Activated T-helper 9 cell treated with anti-CD3 and anti-CD28 coated beads, Interleukin-2, amount 50 U/mL, for 16 hours (primary cell): ENCODE data around the gene KIF18A.
"Not testable (repeated sequence)": the region's sequence is repeated elsewhere in the genome, so short reads cannot be mapped to it uniquely, and the experiment has no call there.

Experiments
- DNase-seq: peaks from one replicate; pipeline ENCODE4 v3.0.0-alpha.2; 2020; ENCODE audit warnings: low read depth

KIF18A gene

DNA sequence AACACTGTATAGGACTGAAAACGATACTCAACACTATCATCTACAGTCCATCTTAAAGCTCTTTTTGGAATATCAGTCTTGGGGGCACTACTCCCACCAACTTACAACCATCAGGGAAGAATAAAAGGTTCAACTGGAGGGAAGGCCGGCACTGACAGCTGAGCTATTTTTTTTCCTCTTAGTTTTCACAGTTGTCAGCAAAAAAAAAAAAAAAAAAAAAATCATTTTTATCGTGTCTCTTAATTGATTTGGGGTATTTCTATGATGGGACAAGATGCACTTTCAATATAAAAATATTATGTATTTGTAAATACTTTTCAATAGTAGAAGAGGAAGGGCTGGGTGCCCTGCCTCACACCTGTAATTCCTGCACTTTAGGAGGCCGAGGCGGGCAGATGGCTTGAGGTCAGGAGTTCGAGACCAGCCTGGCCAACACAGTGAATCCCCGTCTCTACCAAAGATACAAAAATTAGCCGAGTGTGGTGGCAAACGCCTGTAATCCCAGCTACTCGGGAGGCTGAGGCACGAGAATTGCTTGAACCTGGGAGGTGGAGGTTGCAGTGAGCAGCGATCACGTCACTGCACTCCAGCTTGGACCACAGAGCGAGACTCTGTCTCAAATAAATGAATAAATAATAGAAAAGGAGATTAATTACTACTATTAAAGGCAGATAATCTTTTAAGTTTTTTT, 1.5 kb downstream of the KIF18A start:
- DNase-seq, result no peak

DNA sequence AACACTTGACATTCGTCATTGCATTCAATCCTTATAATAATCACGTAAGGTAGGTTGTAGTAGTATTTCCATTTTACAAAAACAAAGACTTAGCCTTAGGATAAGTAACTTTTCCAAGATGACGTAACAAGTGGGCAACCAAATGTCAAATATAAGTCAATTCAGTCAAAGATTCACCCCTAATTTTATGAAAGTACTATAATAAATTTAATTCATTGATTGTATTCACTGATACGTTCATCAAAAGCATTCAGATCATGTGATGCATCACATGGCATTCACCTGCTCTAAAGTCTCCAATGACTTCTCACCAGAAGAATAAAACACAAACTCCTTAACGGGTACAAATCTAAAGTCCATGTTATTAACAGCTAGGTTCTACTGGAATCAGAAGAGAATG, 2.1 kb downstream of the KIF18A start:
- no peak for DNase-seq

DNA sequence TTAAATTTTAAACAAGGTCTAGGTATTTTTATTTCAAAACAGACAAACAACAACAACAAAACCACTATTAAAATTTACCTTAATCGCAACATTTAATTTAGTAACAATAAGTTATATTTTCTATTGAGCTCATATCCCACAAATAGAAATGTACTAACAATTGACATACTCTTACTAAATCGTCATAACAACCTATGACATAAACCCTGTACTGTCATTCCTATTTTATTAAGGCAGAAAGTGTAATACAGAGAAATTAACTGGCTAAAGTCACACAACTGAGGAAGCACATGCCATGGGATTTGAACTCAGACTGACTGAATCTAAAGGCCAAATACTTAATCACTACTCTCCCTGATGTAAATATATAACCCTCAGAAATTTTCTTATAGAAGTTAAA, 3.0 kb downstream of the KIF18A start:
- DNase-seq, result no peak

DNA sequence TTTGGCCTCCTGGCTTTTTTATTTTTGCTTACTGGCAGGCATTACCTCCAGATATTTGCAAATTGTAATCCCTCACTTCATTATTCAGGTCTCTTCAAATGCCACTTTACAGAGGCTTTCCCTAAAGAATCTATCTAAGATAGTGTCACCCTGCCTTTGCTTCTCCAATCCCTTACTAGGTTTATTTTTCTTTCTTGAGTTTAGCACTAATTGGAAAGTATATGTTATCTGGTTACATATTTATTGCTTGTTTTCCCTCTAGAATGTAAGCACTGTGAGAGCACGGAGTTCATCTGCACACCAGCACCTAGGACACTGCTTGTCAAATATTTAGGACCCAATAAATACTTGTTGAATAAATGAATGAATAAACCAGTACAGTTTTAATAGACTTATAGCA, 3.5 kb downstream of the KIF18A start:
- DNase-seq, result no peak

DNA sequence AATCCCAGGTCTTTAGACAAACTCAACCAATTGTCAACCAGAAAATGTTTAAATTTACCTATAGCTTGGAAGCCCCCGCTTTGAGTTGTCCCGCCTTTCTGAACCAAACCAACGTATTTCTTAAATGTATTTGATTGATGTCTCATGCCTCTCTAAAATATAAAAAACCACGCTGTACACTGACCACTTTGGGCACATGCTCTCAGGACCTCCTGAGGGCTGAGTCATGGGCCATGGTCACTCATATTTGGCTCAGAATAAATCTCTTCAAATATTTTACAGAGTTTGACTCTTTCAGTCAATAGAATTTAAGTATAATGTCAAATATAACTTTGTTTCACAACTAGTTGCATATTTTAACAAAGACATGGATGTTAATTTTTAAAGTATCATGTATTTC, 5.7 kb downstream of the KIF18A start:
- not testable (repeated sequence) for DNase-seq

DNA sequence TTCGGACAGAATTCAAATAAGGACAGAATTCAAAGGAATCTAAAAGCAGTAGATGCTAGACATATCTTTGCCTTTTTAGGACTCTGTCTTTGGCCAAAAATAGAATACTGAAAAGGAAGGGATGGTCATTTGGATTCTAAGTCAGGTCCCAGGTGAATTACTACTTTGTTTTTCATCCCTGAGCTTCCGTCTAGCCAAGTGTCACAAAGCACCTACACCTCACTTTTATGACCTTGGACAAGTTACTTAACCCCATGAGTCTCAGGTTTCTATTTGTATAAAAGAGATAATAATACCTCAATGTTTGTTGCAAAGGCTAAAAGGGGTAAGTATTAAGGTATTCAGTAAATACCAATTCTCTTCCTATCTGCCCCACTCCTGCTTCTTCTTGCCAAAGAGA, 7.3 kb downstream of the KIF18A start:
- no peak for DNase-seq

DNA sequence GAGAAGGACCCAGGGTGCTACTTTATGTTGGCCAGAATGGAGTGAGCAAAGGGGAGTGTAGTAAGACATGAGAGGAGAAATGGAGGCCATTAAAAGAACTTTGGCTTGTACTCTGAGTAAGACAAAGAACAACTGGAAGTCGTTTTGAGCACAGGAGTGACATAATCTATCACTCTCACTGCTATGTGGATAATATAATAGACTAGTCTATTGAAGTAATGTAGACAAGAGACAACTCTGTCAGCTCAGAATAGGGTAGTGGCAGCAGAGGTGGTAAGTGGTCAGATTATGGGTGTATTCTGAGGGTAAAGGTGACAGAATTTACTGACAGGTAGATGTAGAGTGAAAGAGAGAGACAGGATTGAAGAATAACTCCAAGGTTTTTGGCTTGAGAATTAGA, 8.2 kb downstream of the KIF18A start:
- no peak for DNase-seq

DNA sequence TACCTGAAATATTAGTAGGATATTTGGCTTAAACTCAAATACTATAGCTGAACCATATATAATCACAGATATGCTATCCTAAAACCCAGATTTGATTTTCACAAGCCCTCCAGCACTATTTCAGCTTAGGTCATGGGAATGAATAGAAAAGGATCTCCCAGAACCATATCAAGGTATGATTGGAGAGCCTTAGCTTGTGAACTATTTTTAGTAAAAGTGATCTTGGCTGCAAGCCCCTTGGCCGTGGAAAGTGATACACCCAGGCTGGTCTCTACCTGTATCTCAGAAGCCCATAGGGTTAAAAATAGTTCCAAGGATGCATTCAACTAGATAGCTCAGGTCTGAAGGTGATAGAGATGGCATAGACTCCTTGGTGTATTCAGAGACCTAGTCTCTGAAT, 9.7 kb downstream of the KIF18A start:
- no peak for DNase-seq

DNA sequence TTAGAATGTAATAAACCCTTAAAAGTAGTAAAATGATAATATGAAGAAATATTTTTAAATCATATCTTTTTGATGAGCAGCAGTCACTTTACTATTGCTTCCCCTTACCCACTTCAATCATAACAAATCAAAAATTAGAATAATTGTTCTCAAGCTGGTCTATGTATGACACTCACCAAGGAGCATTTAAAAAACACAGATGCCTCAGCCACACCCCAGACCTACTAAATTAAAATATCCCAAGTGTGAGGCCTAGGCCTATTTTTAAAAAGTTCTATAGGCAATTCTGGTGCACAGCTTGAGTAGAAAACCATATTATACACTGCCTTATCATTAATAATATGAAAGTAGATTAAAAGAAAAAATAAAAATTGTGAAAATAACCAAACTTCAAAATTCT, 15.2 kb downstream of the KIF18A start:
- DNase-seq, result no peak

DNA sequence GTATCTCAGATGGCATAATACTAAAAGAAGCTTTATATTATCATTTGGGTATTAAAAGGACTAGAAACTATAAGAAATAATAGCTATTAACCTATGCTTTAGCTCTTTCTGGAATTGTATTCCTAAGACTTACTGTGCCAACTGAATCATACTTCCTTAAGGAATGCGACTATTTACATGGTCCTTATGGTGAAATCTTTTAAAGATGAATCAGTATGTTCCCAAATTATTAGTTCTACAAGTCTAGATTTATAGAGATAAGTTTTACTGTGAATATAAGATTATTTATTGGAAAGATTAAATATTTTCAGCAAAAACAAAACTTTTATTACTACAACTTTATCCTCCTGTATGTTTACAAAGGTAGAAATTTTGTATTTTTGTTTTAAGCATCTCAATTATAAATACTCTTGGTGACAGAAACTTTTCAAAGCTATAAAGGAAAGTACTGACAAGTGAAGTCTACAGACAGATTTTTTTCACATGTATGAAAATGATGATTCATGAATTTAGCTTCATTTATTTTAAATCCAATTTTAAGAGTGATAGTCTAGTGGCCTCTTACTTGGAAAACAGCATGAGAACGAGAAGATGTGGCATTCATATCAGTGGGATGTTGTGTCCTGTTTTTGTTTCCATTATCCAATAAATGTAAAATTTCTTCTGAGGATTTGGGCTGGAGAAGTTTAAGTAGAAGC, 17.8 kb downstream of the KIF18A start:
- DNase-seq, result no peak

DNA sequence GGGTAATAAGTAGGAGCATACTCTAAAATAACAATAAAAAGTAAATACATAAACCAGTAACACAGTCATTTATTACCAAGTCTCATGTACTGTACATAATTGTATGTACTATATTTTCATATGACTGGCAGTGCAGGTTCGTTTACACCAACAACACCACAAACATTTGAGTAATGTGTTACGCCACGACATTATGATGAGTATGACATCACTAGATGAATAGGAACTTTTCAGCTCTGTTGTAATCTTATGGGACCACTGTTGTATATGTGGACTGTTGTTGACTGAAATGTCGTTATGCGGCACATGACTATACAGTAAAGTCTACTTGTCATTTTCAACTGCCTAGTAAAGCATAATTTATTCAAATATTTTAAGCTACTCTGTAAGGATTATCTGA, 18.6 kb downstream of the KIF18A start:
- no peak for DNase-seq

DNA sequence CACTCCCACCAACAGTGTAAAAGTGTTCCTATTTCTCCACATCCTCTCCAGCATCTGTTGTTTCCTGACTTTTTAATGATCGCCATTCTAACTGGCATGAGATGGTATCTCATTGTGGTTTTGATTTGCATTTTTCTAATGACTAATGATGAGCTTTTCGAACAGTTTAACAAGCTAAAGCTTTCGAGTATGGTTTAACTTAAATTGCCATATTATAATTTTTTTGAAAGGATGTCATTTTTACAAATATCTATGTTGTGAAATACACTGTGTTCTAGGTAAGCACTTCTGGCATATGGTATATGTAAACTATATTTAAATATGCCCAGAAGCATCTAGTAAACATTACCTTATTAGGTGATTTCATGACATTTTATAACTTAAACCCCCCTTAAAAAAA, 20.3 kb downstream of the KIF18A start:
- not testable (repeated sequence) for DNase-seq

DNA sequence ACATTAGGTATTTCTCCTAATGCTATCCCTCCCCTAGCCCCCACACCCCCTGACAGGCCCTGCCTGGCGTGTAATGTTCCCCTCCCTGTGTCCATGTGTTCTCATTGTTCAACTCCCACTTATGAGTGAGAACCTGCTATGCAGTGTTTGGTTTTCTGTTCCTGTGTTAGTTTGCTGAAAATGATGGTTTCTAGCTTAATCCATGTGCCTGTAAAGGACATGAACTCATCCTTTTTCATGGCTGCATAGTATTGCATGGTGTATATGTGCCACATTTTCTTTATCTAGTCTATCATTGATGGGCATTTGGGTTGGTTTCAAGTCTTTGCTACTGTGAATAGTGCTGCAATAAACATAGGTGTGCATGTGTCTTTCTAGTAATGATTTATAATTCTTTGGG, 20.8 kb downstream of the KIF18A start:
- not testable (repeated sequence) for DNase-seq

DNA sequence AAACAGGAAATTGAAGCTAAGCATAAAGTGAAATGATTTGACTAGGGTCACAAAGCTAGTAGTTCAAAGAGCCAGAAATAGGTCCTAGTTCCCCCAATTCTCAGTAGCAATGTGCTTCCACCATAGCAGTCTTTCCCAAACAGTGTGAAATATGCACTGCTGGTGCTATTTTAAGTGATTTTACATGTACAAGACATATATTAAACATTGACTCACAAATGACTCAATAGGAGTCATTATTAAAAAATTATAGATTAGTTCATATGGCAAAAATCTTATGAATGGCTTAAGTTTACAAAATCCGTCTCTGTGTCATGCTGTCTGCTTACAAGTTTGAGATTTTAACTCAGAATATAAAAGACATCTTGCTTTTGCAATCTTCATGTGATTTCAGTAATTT, 21.4 kb downstream of the KIF18A start:
- no peak for DNase-seq

DNA sequence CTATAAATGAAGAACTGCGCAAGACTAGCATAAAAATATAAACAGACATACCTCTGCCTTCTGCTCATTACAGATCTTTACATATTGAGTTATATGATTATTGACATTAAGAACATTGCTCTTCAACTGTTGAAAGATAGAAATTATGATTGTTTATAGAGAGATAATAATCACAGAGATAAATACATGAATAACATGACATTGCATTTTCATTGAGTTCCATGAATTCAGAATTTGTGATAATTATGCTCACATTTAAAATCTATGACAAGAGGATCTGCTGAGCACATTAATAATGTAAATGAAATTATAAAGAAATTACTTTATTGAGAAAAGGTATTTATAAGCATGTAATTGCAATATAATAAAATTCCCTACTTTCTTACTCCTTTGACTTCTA, 24.8 kb downstream of the KIF18A start:
- DNase-seq, result no peak

DNA sequence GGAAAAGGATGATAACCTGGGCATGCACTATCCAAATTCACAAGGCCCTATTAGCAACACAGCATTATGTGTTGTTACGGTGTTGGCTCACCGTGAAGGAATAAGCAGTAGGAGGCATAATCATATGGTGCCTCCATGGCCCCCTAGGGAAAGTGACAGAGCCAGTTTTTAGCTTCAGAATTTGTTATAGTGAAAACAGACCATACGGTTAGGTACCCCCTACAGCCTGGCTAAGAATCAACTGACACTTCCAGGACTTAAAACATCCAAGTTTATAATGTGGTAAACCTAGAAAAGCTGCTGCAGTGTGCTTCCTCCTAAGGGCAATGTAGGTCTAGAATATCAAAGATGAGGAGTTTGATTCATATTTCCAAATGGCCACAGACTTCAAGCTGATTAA, 30.4 kb downstream of the KIF18A start:
- no peak for DNase-seq

DNA sequence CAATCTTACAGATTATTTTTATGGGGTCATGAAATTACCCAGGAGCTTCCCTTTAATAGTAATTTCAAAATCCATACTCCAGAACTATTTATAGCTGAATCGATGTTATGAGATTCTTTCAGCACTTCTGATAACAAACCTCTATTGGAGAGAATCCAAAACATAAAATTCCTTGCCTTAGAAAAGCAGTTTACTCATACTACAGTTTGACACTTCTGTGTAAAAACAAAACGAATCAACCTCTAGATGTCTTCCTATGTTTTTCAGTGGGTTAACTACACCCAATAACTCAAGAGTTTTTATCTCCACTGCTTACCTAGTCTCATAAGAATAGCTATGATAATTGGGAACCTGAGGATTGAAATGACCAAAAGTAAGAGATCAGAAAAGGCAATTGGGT, 35.6 kb downstream of the KIF18A start:
- no peak for DNase-seq

DNA sequence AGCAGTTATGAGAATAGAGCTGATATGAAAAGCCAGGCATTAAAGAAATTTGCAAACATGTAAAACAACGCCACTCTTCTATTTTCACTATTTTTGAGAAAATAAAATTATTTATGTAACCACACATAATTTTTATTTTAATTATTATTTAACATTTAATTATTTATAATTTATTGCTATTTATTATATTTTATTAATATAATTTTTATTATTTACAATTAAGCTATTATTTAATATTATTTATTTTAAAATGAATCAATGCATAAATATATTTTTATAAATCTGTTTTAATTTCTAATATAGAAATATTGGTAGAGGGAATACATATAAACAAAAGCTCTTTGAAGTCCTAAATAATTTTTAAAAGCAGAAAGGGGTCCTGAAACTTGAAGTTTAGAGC, 36.7 kb downstream of the KIF18A start:
- DNase-seq, result no peak

DNA sequence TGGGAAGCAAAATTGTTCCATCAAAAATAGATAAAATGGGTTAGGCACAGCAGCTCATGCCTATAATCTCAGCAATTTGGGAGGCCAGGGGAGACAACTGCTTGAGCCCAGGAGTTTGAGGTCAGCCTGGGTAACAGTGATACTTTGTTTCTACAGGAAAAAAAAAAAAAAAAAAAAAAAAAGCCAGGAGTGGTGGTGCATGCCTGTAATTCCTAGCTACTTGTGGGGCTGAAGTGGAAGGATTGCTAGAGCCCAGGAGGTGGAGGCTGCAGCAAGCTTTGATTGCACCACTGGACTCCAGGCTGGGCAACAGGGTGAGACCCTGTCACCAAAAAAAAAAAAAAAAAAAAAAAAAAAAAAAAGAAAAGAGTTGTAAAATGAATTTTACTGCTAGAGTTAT, 49.6 kb downstream of the KIF18A start:
- DNase-seq, result no peak

DNA sequence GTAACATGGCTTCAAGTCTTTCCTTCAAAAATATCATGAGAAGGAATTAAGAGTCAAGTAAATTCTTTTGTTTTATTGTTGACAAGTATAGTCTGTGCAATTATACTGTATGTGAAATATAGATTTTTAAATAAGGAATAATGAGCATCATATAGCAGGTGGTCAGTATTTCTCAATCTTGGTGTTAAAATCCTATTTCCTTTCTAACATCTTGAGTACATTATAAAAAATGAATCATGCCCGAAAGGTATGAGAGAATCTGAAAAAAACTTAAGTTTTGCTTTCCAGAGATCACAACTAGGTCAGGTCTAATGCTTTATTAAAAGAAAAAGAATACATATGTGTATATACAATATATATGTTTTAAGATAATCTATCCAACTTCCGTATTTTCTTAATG, 53.1 kb downstream of the KIF18A start:
- no peak for DNase-seq

DNA sequence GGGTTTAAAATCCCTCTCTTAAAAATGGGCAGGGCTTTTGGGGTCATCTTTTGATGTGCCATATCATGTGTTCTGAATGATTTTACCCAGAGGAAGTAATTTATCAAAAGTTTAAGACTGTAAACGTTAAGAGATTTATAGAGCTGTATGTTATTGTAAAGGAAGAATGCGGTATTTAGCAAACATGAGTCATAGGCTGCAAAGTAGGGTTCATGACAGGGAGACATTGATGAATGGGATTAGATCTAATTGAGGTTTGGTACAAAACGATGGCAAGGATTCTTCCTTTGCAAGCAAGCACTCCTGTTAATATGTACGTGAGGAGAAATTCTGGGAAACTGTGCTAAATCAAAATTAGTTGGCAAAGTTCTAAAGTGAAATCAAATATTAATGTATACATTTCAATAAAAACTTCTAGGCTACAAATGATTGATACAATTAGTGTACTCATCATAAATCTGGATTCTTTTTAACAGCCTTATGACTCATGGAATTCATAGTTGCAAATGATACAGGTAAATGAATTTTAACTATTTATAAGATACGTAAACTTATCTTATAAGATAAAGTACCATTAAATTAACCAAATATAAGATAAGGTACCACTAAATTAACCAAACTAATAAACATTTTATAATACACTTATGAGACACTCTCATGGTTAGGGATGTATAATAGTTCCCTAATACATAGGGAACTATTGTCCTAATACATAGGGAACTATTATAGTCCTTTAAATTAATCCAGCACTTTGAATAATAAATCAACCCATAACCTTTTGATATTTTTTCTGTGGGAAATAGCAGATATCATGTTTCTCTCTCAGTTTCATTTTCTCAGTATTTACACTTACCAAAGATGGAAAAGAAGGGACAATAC, 58.4 kb downstream of the KIF18A start:
- DNase-seq, result no peak

DNA sequence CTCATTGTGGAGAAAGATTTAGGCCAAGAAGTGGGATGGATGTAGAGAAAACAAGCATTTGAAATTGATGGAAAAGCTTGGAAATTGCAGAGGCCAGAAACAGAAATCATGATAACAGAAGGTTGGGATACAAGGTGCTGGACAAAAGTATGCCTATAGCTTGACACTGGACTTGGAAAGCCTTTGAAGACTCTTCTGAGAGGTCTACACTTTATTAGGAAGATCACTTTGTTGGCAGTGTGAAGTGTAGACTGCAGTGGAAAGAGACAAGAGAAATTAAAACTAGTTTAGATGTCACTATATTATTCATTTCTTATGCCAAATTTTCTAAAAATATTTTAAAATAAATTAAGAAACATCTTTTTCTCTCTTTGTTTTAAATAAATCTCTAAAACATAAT, 59.1 kb downstream of the KIF18A start:
- DNase-seq, result no peak
